Immature natural killer cell (primary cell): ENCODE data around the gene PDE4D. TPM values are rescaled to one million over a fixed set of nuclear protein-coding genes. Genes with fewer than 3 reads are reported as not detected.
A peak's percentile ranks its signal among the peaks of the same experiment; 100 is the strongest.

ENCODE experiments used
- DNase-seq, 3 donors: peaks; one replicate each; pipeline ENCODE4 v3.0.0; 2022; ENCODE audit warnings: mixed read lengths in 1 of 3
- H3K27ac Mint-ChIP-seq, 6 donors: one replicate each; pipeline ENCODE4 v1.8.0; 2020; ENCODE audit warnings: mixed read lengths in 6 of 6, mild to moderate bottlenecking in 5 of 6, inconsistent platforms in 4 of 6, moderate library complexity in 3 of 6
- H3K27me3 Mint-ChIP-seq, 3 donors: one replicate each; pipeline ENCODE4 v1.8.0; 2020 to 2021; ENCODE audit warnings: low read depth in 3 of 3, mild to moderate bottlenecking in 3 of 3, mixed read lengths in 3 of 3, moderate library complexity in 3 of 3, inconsistent platforms in 1 of 3
- H3K36me3 Mint-ChIP-seq, 3 donors: one replicate each; pipeline ENCODE4 v1.8.0; 2020; ENCODE audit warnings: mixed read lengths in 3 of 3, inconsistent platforms in 2 of 3, mild to moderate bottlenecking in 2 of 3
- H3K4me1 Mint-ChIP-seq, 2 donors: one replicate each; pipeline ENCODE4 v1.8.0; 2020; ENCODE audit warnings: inconsistent platforms in 2 of 2, mild to moderate bottlenecking in 2 of 2, mixed read lengths in 2 of 2, moderate library complexity in 1 of 2
- H3K4me3 Mint-ChIP-seq, 5 donors: one replicate each; pipeline ENCODE4 v1.8.0; 2020; ENCODE audit warnings: mild to moderate bottlenecking in 5 of 5, mixed read lengths in 5 of 5, inconsistent platforms in 3 of 5, moderate library complexity in 3 of 5
- H3K9me3 Mint-ChIP-seq, 6 donors: one replicate each; pipeline ENCODE4 v1.8.0; 2020; ENCODE audit warnings: mild to moderate bottlenecking in 6 of 6, mixed read lengths in 6 of 6, inconsistent platforms in 4 of 6, moderate library complexity in 3 of 6
- polyA plus RNA-seq, 3 donors: library from polyadenylated mRNA; unstranded; fragments of 300-500 nt; fragmentation: Illumina TruSeq; gene quantifications; one replicate each; pipeline ENCODE4 v1.2.3, GENCODE V29; 2021

Gene PDE4D
- polyA plus RNA-seq, 3 donors from 2014 or later: 10.7 to 15.4 (median 12.6) TPM

DNA sequence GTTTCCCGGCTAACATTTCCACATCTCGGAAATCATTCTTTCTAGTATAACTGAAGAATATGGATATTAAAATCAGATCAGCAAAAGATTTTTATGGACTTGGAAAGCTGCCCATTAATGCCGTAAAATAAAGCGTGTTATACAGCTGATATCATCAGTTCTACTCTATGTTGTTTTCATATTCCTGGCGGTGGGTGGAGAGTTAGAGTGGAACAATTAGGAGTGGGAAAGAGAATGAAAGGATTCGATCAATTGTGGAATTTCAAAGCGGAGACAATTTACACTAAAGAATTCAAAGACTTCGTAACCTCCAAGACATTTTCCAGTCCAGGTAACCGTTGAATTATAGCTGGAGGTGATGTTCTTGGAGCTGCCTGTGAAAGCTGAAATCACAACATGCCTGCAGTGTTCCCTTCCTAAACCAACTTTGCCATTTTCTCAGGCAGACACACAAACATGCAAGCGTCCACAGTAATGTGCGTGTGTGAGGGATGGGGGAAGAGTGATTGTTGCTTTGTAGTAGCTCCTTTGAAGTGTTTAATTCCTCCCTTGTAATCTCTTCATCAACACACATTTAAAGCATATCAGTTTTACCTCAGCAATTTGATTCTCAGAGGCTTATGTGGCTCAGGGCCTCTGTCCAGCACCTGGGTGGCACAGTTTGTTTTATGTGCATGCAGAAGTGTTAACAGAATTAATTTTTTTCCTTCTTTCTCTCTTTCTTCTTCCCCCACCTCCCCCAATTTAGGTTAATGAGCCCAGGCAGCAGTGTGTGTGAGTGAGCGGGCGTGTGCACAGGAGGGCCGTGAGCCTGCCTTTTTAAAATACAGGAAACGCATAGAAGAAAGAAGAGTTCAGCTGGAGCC, 766.6 kb downstream of the PDE4D start:
- no peak for DNase-seq
- Mint-ChIP-seq H3K4me1 (peaks cover 0 to 2% of the 10 kb centered on the region in 2 donors), H3K4me3 (no peak overlapping the region), H3K27me3 (peaks cover 0 to 3% (median 2%) of the 10 kb centered on the region in 3 donors), H3K9me3 (no peaks in the 10 kb centered on the region), H3K36me3 (no peaks in the 10 kb centered on the region), H3K27ac (no peak overlapping the region)

DNA sequence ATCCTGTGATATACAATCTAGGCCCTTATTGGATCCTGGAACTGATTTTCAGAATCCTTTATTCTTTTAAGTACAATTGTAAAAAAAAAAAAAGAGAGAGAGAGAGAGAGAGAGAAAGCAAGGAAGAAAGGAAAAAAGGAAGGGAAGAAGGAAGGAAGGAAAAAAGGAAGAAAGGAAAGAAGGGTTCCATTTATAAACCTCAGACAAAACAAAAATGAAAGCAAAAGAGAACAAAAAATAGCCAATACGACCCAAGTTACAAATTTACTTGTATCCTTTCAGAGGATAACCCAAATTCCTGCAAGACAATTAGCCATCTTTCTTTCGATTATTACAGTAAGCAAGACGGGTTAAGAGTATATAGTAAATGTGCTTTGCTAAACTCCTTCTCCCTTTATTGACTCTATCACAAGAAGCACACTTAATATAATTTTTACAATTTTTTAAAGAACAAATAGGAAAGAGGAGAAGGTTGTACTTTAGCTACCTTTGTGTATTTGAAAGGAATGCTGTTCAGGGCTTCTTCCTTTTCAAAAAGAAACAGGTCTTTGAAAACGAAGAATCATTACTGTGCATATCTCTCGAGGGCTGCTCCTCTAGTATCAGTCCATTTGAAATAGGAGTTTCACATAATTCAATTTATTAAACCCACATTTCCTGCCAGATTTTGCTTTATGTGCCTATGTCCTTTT, 767.4 kb downstream of the PDE4D start:
- Mint-ChIP-seq H3K27ac (no peak overlapping the region), H3K4me3 (no peak overlapping the region), H3K27me3 (peaks cover 0 to 3% (median 3%) of the 10 kb centered on the region in 3 donors), H3K9me3 (no peaks in the 10 kb centered on the region), H3K36me3 (no peaks in the 10 kb centered on the region), H3K4me1 (no peaks in the 10 kb centered on the region)
- peak in 1 of 3 donors; percentile 11 for DNase-seq

DNA sequence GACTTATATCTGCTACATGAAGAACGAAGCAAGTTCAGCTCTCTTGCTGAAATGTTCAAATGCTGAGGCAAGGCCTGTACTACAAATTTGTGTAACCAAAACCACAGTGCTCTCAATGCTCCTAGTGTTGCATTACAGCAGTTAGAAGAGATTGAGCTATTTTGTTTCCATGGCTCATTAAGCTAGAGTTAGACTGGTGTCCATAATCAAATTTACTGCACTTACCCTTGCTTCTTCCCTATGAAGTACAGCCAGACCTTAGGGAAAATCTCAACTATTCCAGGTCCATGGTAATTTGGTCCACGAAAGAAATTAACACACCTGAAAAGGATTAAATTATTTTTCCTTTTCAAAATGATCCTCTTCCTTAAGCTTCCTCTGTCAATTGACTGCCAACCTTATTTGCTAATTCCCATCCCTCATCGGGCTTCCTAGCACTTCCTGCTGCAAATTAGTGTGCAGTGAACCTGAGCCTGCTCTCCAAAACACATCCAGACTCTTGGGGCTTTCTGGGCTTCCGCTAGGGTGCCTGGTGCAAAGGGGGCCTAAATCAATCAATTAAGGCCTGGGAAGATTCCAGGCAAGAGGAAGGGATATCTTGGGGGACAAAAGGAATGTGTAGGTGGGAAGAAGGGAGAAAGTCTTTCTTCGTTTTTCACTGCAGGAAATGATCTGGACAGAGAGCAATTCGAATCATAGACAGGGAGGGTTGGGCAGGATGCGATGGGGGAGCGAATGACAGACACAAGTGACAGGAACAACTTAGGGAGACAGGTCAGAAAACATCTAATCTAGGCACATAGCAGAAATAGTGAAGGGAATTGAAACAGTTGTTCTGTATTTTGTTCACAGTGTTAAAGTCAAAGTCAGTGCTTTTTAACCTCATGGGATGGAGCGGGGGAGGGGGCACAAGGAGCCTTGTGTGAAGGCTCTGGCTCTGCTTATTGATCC, 768.2 kb downstream of the PDE4D start:
- peak in 1 of 3 donors; percentile 34 for DNase-seq
- no peaks in the 10 kb centered on the region for H3K4me1 Mint-ChIP-seq
- no peaks in the 10 kb centered on the region for H3K36me3 Mint-ChIP-seq
- no peak overlapping the region for H3K27ac Mint-ChIP-seq
- no peaks in the 10 kb centered on the region for H3K9me3 Mint-ChIP-seq
- H3K4me3 Mint-ChIP-seq: no peak overlapping the region
- peaks cover 0 to 3% (median 3%) of the 10 kb centered on the region in 3 donors for H3K27me3 Mint-ChIP-seq

DNA sequence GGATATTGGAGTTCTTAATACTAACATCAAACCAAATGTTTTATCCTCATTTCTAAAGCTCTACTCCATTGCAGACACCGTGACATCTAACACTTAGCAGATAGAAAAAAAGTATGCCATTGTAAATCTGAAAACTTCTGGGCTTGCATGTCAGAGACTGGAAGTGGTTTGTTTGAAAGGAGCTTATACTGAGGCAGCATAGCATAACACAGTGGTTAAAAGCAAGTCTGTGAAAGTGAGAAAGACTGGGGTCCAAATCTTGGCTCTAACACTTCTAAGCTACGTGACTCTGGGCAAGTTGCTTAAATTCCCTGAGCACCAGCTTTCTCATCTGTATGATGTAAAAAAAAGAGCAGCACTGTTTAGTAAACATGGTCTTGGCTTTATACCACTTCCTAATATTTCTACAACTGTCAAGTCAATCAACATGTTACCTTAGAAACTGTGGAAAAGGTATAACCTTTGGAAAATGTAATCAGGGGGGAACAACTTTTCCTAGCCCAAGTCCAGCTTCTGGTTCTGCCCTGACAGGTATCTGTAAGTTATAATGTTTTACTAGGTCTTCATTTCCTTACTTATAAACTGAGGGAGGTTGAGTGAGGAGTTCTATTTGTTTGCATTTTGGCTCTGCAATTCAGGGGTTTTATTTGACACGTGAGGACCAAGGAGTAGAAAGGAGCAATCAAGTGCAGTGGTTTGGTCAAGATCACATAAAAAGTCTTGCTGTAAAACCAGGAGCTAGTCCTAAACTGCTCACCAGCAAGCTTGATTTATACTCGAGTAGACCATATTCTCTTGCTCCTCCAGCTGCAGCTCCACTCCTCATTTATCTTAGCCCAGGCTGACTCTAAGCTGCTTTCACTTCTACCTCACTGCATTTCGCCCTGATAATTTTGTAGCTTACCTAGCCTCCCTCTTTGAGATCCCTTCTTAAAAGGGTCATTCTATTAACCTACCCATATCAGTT, 769.6 kb downstream of the PDE4D start:
- peaks cover 0 to 3% (median 3%) of the 10 kb centered on the region in 3 donors for H3K27me3 Mint-ChIP-seq
- H3K36me3 Mint-ChIP-seq: no peaks in the 10 kb centered on the region
- H3K9me3 Mint-ChIP-seq: no peaks in the 10 kb centered on the region
- H3K27ac Mint-ChIP-seq: no peak overlapping the region
- H3K4me3 Mint-ChIP-seq: no peak overlapping the region
- DNase-seq: peak; percentile 70 to 84 (median 77)
- no peaks in the 10 kb centered on the region for H3K4me1 Mint-ChIP-seq

DNA sequence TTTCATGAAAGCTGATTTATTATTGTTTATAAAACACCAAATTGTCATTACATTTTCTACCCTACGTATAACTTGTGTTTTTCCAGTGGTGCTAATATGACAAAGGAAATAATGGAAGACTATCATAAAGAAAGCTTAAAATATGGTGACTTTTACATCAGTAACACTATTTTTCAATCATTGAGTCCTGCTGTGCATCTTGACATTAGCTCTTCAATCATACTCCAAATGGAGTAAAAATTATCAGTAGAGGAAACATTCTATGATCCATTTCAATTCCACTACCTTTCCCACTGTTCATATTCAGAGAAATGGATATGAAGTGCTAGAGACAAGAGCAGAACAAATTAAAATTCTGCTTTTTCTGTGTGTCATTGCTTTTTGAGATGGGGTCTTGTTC, 774.0 kb downstream of the PDE4D start:
- H3K27ac Mint-ChIP-seq: peak overlapping the region in 1 of 6 donors; percentile 18
- DNase-seq: no peak
- H3K4me3 Mint-ChIP-seq: no peak overlapping the region
- H3K4me1 Mint-ChIP-seq: no peaks in the 10 kb centered on the region
- H3K36me3 Mint-ChIP-seq: no peaks in the 10 kb centered on the region
- H3K9me3 Mint-ChIP-seq: no peaks in the 10 kb centered on the region
- peaks cover 0 to 6% (median 4%) of the 10 kb centered on the region in 3 donors for H3K27me3 Mint-ChIP-seq

DNA sequence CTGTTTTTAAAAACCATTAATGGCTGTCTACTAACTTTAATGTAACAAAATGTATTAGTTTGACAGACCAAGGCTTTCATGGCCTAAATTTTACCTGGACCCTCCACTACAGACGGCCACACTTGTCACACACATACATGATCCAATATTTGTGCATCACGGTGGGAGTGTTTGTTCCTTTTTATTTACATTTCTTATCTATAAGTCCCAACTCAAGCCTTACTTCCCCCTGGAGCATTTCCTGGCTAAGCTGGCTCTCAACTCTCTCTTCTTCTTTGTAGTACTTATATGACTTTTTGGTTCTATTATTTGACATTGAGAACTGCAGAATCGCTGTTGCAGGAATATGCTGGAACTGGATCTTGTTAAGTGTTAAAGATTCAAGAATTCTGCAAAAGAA, 776.2 kb downstream of the PDE4D start:
- no peak for DNase-seq
- Mint-ChIP-seq H3K9me3 (no peaks in the 10 kb centered on the region), H3K4me1 (no peaks in the 10 kb centered on the region), H3K4me3 (no peak overlapping the region), H3K36me3 (peaks cover 0 to 4% (median 0%) of the 10 kb centered on the region in 3 donors), H3K27me3 (peaks cover 0 to 6% (median 4%) of the 10 kb centered on the region in 3 donors), H3K27ac (peak overlapping the region in 2 of 6 donors; percentile 12 to 47)

DNA sequence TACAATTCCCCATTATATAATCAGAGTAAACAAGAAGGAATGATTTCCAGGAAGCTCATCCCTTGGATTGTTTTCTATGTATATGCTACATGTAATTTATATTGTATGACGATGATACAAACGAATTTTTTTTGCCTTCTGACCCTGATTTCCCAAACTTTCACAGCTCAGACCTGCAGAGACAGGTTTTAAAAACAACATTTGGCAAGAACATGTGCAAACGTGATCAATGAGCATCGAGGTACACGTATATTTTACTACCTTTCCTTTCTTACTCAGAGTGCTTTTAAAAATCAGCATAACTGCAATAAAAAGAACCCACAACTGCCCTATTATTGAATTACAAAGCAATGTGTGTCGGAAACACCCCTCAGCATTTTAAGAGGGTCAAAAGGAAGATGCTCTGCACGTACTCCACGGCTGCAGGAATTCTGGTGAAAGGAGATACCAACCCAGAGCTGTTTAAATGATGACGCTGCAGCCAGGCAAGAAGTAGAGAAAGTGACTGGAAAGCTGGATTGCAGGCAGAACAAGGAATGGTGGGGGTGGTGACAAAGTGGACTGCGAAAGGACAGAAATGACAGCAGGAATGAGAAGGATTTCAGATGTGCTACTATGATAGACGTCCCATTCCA, 777.2 kb downstream of the PDE4D start:
- Mint-ChIP-seq H3K4me1 (no peaks in the 10 kb centered on the region), H3K36me3 (peaks cover 0 to 7% (median 0%) of the 10 kb centered on the region in 3 donors), H3K4me3 (no peak overlapping the region), H3K9me3 (no peaks in the 10 kb centered on the region), H3K27me3 (peaks cover 0 to 3% (median 2%) of the 10 kb centered on the region in 3 donors), H3K27ac (peak overlapping the region in 2 of 6 donors; percentile 19 to 31)
- DNase-seq: no peak

DNA sequence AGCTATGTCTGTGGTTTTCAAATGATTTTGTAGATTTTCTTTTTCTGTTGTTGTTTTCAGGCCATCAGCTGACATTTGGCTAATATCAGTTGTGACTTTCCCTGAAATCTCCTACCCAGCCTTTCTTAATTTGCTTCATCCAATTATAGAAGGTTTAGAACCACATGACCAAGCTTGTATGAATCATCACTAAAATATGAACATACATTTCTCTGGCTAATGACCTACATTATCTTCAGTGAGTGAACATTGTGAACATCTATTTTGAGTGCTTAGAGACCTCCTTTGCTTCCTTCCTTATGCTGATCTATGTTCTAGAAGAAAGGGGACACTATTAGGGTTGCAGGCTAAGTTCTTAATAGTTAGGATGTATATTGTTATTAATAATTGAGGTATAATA, 778.2 kb downstream of the PDE4D start:
- H3K9me3 Mint-ChIP-seq: no peaks in the 10 kb centered on the region
- peaks cover 2 to 3% (median 2%) of the 10 kb centered on the region in 3 donors for H3K27me3 Mint-ChIP-seq
- H3K4me3 Mint-ChIP-seq: no peak overlapping the region
- H3K27ac Mint-ChIP-seq: no peak overlapping the region
- DNase-seq: no peak
- H3K4me1 Mint-ChIP-seq: no peaks in the 10 kb centered on the region
- peaks cover 0 to 7% (median 0%) of the 10 kb centered on the region in 3 donors for H3K36me3 Mint-ChIP-seq

DNA sequence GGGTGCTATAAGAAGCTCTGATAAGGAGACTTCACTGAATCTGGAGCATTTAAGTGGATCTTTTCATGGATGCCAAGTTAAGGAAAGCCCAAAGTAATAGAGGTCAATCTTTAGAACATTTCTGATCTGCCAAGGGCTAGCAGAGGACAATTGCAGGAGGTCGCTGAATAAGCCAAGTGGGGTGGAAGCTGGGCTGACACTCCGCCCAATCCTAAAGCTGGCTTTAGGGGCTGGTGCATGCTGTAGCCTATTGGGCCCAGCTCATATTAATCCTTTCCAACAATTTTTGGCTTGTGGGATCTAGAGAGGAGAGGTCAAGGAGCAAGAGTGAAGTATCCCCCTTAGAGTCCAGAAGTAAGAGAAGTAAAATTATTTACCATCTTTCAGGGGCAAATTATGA, 784.1 kb downstream of the PDE4D start:
- H3K4me1 Mint-ChIP-seq: peaks cover 2 to 7% of the 10 kb centered on the region in 2 donors
- no peaks in the 10 kb centered on the region for H3K9me3 Mint-ChIP-seq
- no peak overlapping the region for H3K4me3 Mint-ChIP-seq
- peaks cover 0 to 11% (median 0%) of the 10 kb centered on the region in 3 donors for H3K36me3 Mint-ChIP-seq
- DNase-seq: no peak
- peaks cover 0 to 2% (median 0%) of the 10 kb centered on the region in 3 donors for H3K27me3 Mint-ChIP-seq
- peak overlapping the region in 2 of 6 donors; percentile 5 to 33 for H3K27ac Mint-ChIP-seq

DNA sequence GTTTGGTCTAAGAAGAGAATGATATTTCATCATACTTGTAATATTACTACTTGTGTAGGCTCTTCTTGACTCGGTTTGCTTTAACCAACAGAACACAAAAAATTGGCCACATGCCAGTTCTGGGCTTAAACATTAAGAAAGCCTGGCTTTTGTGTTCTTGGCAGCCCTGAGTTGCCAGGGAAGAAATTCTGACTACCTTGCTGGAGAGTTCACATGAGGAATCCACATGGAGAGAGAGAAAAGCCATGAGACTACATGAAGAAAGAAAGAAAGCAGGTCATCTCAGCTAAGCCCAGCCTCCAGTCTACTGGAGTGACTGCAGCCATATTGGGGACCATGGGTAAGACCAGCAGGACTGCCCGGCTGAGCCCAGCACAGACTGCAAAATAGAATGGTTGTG, 785.8 kb downstream of the PDE4D start:
- H3K4me1 Mint-ChIP-seq: peaks cover 2 to 11% of the 10 kb centered on the region in 2 donors
- H3K27ac Mint-ChIP-seq: peak overlapping the region in 2 of 6 donors; percentile 31 to 32
- no peak overlapping the region for H3K4me3 Mint-ChIP-seq
- H3K36me3 Mint-ChIP-seq: peaks cover 0 to 8% (median 0%) of the 10 kb centered on the region in 3 donors
- no peaks in the 10 kb centered on the region for H3K9me3 Mint-ChIP-seq
- H3K27me3 Mint-ChIP-seq: peaks cover 0 to 2% (median 0%) of the 10 kb centered on the region in 3 donors
- DNase-seq: no peak

DNA sequence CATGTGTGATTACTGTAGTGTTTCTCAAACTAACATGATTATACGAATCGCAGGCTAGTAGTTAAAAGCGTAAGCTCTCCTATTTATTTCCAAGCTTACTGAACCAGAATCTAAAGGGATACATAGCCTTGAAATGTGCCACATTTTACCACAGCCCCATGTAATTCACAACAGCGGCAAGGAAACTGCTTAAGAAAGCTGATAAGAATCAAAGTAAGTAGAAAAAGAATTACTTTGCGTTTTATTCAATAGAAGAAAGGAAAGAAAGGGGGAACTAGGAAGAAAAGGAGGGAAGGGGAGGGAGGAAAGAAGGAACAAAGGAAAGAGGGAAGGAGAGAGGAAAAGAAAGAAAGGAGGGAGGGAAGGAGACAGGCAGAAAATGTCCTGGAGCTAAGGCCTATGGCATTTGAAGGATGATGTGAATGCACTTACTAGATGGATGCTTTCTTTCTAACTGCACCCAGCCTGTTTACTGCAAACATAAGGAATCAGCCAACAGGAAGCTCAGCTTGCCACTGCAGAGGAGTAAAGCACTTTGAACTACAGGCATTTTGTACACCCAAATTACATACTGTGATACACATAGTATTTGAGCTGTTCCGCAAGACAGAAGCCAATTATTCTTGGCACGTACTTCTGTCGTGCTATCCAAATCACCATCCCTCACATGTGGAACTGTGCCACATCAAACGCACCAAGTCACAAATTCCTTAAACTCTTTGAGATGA, 789.0 kb downstream of the PDE4D start:
- Mint-ChIP-seq H3K27ac (peak overlapping the region in 4 of 6 donors; percentile 41 to 73 (median 44)), H3K4me1 (peaks cover 18 to 31% of the 10 kb centered on the region in 2 donors), H3K36me3 (peaks cover 0 to 4% (median 0%) of the 10 kb centered on the region in 3 donors), H3K9me3 (no peaks in the 10 kb centered on the region), H3K27me3 (peaks cover 0 to 7% (median 4%) of the 10 kb centered on the region in 3 donors), H3K4me3 (no peak overlapping the region)
- no peak for DNase-seq
